BJ (cell line): ENCODE measurements around the gene EZH2. TPM values are rescaled to one million over a fixed set of nuclear protein-coding genes. Genes with fewer than 3 reads are reported as not detected.

Source experiments
- CTCF ChIA-PET: fragments of 350-600 bp; formaldehyde crosslinking; extraction: SDS; loops from one replicate; lab custom pipeline; 2021; ENCODE audit warnings: antibody characterized with exemption, inconsistent platforms; lab: Yijun Ruan, JAX
- POLR2A ChIA-PET: fragments of 300-600 bp; sonication (Branson Sonifier 250); formaldehyde crosslinking; extraction: SDS; loops from one replicate; lab custom pipeline; 2021; ENCODE audit warnings: antibody characterized with exemption; lab: Charles Lee
- DNase-seq: peaks from one replicate; pipeline ENCODE4 v3.0.0-alpha.2; 2011; ENCODE audit warnings: low read depth
- H3K27me3 ChIP-seq: 2 replicates; pipeline ENCODE4 v1.6.0; 2011; ENCODE audit warnings: low read length; ENCODE audit not compliant: control insufficient read depth, insufficient read depth
- H3K36me3 ChIP-seq: 2 replicates; pipeline ENCODE4 v1.5.1; 2011; ENCODE audit warnings: low read length; ENCODE audit not compliant: control insufficient read depth, insufficient read depth
- H3K4me3 ChIP-seq: 2 replicates; pipeline ENCODE4 v1.5.1; 2011; ENCODE audit warnings: low read depth, mild to moderate bottlenecking, control low read depth, low read length
- polyA plus RNA-seq: library from polyadenylated mRNA; depleted of rRNA; stranded (reverse); fragments of >200 nt; gene quantifications from 2 replicates; pipeline ENCODE4 v1.2.3, GENCODE V29; 2011
- TF ChIP-seq, protein P1 (sequence below): IDR thresholded peaks from 2 replicates; pipeline ENCODE4 v1.5.1; 2011; ENCODE audit warnings: low read depth, mild to moderate bottlenecking, control low read depth, inconsistent platforms, low read length, moderate library complexity; ENCODE audit not compliant: insufficient read depth

EZH2 gene
- polyA plus RNA-seq, 1 experiment, result 11.0 TPM

DNA sequence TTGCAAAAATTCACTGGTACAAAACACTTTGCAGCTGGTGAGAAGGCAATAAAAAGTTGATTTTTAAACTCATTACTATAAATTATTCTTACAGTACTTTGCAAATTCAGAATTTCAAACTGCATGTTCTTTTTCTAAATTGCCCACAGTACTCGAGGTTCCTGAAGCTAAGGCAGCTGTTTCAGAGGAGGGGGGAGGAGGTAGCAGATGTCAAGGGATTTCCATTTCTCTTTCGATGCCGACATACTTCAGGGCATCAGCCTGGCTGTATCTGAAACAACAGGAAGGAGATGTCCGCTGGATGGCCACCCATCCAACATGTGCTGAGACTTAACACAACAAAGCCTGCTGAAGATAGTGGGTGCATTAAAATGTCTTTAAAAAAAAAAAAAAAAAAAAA, 76.7 kb downstream of the EZH2 start:
- no peak for DNase-seq
- H3K27me3 ChIP-seq, result no peaks in the 10 kb centered on the region
- H3K4me3 ChIP-seq, result no peak overlapping the region
- POLR2A ChIA-PET, result no interaction called here
- peaks cover 12% of the 10 kb centered on the region for H3K36me3 ChIP-seq
- TF ChIP-seq, protein P1, sequence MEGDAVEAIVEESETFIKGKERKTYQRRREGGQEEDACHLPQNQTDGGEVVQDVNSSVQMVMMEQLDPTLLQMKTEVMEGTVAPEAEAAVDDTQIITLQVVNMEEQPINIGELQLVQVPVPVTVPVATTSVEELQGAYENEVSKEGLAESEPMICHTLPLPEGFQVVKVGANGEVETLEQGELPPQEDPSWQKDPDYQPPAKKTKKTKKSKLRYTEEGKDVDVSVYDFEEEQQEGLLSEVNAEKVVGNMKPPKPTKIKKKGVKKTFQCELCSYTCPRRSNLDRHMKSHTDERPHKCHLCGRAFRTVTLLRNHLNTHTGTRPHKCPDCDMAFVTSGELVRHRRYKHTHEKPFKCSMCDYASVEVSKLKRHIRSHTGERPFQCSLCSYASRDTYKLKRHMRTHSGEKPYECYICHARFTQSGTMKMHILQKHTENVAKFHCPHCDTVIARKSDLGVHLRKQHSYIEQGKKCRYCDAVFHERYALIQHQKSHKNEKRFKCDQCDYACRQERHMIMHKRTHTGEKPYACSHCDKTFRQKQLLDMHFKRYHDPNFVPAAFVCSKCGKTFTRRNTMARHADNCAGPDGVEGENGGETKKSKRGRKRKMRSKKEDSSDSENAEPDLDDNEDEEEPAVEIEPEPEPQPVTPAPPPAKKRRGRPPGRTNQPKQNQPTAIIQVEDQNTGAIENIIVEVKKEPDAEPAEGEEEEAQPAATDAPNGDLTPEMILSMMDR, result no peak
- CTCF ChIA-PET, result no interaction called here

DNA sequence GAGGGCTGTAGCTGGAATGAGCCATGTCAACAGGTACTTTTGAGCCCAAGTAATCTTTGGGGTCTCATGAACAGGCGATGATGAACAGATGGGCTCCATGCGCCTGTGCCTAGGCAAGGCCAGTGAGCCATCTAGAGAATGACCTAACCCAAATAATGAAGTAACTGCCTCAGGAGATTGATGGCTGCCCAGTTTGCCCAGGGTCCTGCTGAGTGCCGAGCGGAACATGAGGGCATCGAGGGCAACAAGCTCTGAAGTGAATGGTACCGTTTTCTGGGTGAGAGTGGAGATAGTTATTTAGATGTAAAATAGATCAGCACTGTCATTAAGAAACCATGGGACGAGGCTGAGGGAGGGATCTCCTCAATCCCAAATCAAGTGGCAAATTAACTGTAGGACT, 77.9 kb downstream of the EZH2 start:
- POLR2A ChIA-PET, result no interaction called here
- TF ChIP-seq, protein P1, result no peak
- no peak for DNase-seq
- no peaks in the 10 kb centered on the region for H3K27me3 ChIP-seq
- H3K36me3 ChIP-seq, result peaks cover 16% of the 10 kb centered on the region
- H3K4me3 ChIP-seq, result no peak overlapping the region
- CTCF ChIA-PET, result interaction anchor here (1.3 kb wide), 1 partner anchor 161 kb away, joined by 3 read pairs; no protein-coding TSS in a partner anchor

GRCh38 chr7:148804343-148805235, 79.5 kb downstream of the EZH2 start:
- H3K27me3 ChIP-seq, result no peaks in the 10 kb centered on the region
- ChIA-PET CTCF (interaction anchor here (0.7 to 1.3 kb wide), 2 partner anchors 15 to 162 kb away, joined by 3 read pairs; no protein-coding TSS in a partner anchor), POLR2A (no interaction called here)
- peaks cover 18% of the 10 kb centered on the region for H3K36me3 ChIP-seq
- H3K4me3 ChIP-seq, result no peak overlapping the region
- TF ChIP-seq, protein P1, result no peak
- DNase-seq, result no peak

DNA sequence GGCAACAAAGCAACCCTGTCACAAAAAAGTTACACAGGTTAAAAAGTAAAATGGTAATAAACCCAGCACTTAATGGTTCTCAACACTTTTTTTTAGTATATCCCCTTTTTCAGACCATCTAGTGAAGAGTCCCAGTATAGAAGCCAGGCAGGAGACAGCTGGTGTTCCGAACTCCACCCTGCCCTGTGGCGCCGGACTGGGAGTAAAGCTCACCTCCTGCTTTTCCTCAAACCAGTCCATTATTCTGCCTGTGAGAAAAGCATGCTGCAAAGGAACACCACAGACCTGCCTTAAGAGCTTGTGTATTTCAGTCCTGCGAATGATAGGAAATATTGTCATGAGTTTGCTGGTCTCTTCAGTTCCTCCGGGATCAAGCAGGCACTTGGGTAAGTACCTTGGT, 81.0 kb downstream of the EZH2 start:
- ChIA-PET CTCF (interaction anchor here (1.0 kb wide), 1 partner anchor 10 kb away, joined by 3 read pairs; no protein-coding TSS in a partner anchor), POLR2A (no interaction called here)
- H3K27me3 ChIP-seq, result no peaks in the 10 kb centered on the region
- H3K4me3 ChIP-seq, result no peak overlapping the region
- H3K36me3 ChIP-seq, result peaks cover 20% of the 10 kb centered on the region
- TF ChIP-seq, protein P1, result no peak
- no peak for DNase-seq

DNA sequence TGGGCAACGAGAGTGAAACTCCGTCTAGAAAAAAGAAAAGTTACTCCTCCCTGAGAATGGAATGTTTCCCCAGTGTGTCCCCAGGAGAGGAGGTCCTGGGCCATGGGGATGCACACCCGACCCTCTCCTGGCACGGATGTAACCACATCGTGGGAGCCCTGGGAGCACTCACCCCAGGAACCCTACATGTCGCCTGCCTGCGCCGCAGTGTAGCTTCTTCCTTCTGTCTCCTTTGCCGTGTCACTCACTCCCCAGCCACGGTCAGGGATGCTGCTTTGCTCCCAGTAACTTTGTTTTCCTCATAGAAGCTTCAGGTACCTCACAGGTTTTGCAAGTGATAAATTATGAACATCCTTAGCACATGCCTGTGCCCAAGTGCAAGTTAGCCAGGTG, 82.0 kb downstream of the EZH2 start:
- ChIA-PET CTCF (interaction anchor here (1.0 kb wide), 1 partner anchor 161 kb away, joined by 3 read pairs; no protein-coding TSS in a partner anchor), POLR2A (no interaction called here)
- Histone ChIP-seq H3K36me3 (peaks cover 20% of the 10 kb centered on the region), H3K27me3 (no peaks in the 10 kb centered on the region), H3K4me3 (no peak overlapping the region)
- TF ChIP-seq, protein P1, result no peak
- DNase-seq, result no peak
